Testis (tissue), 2 donors: ENCODE results near the gene ACOT4.
"Not testable (repeated sequence)": the region's sequence is repeated elsewhere in the genome, so short reads cannot be mapped to it uniquely, and the experiment has no call there.

Source experiments
- CTCF ChIP-seq, 3 experiments: fragments of 450-650 bp in 2 of 3; fragments of 200-600 bp in 1 of 3; sonication (generic) in 1 of 3; IDR thresholded peaks; one replicate each; pipeline ENCODE4 v1.5.1; 2016 to 2019; ENCODE audit warnings: antibody characterized with exemption in 3 of 3, mild to moderate bottlenecking in 2 of 3, moderate library complexity in 1 of 3
- POLR2A ChIP-seq: fragments of 450-650 bp; IDR thresholded peaks from one replicate; pipeline ENCODE4 v1.6.1; 2017; ENCODE audit warnings: antibody characterized with exemption, mild to moderate bottlenecking, moderate library complexity

GRCh38 chr14:73558238-73558637 is 33.4 kb upstream of the ACOT4 start:
- TF ChIP-seq POLR2A; CTCF (IDR thresholded peaks at IDR 0.05): not testable (repeated sequence)
